ENCODE data around the gene ZBTB25.

DNA sequence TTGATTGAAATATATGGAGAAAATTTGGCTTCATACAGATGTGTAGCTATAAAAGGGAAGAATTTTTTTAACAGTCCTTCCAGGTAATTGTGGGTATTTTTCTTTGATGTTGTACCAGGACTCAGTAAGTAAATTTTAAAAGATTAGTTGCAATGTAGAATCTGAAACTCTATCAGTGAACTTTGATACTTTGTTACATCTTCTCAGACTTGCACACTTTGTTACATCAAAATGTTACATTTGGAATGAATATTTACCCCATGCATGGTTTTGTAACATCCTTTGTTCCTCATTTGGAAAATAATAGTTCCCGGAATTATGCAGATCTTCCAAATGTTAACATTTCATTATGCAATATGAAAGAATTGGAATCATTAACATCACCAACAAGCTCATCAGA, 101.7 kb downstream of the ZBTB25 start:
- TF ChIP-seq CTCF (IDR thresholded peaks at IDR 0.05) (no peak), POLR2A (IDR thresholded peaks at IDR 0.05) (no peak), POLR2AphosphoS5 (IDR thresholded peaks at IDR 0.05) (no peak)

Measured in upper lobe of left lung (tissue), 4 donors.